ENCODE measurements around the gene ETV2.
"Not testable (repeated sequence)": the region's sequence is repeated elsewhere in the genome, so short reads cannot be mapped to it uniquely, and the experiment has no call there.

The ETV2 gene

DNA sequence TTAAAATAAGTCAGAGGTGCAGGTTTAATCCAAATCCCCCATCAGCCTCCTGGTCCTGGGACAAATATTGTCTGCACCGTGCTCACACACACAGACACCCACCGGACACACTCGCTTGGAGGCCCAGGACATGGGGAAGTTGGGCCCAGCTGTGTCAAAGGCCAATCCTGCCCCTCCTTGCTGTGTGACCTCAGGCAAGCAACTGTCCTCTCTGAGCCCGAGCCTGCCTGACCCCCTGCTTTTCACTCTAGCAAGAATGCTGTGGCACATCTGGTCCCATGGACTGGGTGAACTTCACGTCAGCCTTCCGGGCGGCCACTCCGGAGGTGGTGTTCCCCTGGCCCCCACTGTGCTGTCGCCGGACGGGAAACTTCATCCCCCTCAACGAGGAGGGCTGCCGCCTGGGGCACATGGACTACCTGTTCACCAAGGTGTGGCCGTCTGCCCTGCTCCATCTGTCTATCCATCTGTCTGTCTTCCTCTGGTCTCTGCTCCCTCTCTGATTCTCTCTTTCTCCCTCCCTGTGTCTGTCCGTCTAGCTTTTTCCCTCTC is 34.1 kb downstream of the ETV2 start:
- H2BK15ac ChIP-seq (ENCODE audit: low read depth, poor library complexity, severe bottlenecking): no peak overlapping the region
- no peak overlapping the region for H3K4ac ChIP-seq (ENCODE audit: low read depth in 1 of 2, low read length in 2 of 2)
- H3K4me3 ChIP-seq (ENCODE audit: insufficient read depth in 1 of 2, low read depth in 1 of 2, low read length in 2 of 2): no peak overlapping the region
- no peak overlapping the region for H2AK5ac ChIP-seq (ENCODE audit: low read length, severe bottlenecking)
- H4K8ac ChIP-seq (ENCODE audit: low read length): no peak overlapping the region
- no peaks in the 10 kb centered on the region for H3K9me3 ChIP-seq (ENCODE audit: control insufficient read depth, low read length)
- H3K4me2 ChIP-seq (ENCODE audit: low read length, poor library complexity, severe bottlenecking): no peak overlapping the region
- 83% methylated on average over 15 of the region's 15 CpGs for WGBS
- H2BK12ac ChIP-seq (ENCODE audit: low read length in 2 of 2): no peak overlapping the region
- no peaks in the 10 kb centered on the region for H3K79me1 ChIP-seq (replicated peaks; ENCODE audit: low read length, poor library complexity, severe bottlenecking)
- H3K27me3 ChIP-seq (ENCODE audit: control insufficient read depth in 1 of 2, insufficient read depth in 1 of 2, low read length in 2 of 2): peaks cover 8 to 28% of the 10 kb centered on the region in 2 experiments
- no peak overlapping the region for H2BK120ac ChIP-seq (ENCODE audit: low read depth, low read length)
- H2AFZ ChIP-seq (ENCODE audit: low read depth, low read length): no peak overlapping the region
- H3K4me1 ChIP-seq (ENCODE audit: control insufficient read depth, insufficient read depth, low read depth, low read length): peaks cover 7% of the 10 kb centered on the region
- H4K91ac ChIP-seq (ENCODE audit: low read length): no peak overlapping the region
- no peak overlapping the region for H3K9ac ChIP-seq (ENCODE audit: low read length)
- H3K27ac ChIP-seq (ENCODE audit: low read length, poor library complexity, severe bottlenecking): no peak overlapping the region
- H3K36me3 ChIP-seq (ENCODE audit: control insufficient read depth in 1 of 2, insufficient read depth in 2 of 2, low read depth in 1 of 2, low read length in 2 of 2): no peaks in the 10 kb centered on the region
- no peak overlapping the region for H3K14ac ChIP-seq (ENCODE audit: low read length in 2 of 2)
- no peak overlapping the region for H2BK5ac ChIP-seq (ENCODE audit: low read depth, low read length, poor library complexity, severe bottlenecking)
- no peak for DNase-seq
- H3K23ac ChIP-seq (ENCODE audit: low read length in 2 of 2): no peak overlapping the region
- H3K18ac ChIP-seq (ENCODE audit: low read depth in 1 of 2, low read length in 2 of 2): no peak overlapping the region

DNA sequence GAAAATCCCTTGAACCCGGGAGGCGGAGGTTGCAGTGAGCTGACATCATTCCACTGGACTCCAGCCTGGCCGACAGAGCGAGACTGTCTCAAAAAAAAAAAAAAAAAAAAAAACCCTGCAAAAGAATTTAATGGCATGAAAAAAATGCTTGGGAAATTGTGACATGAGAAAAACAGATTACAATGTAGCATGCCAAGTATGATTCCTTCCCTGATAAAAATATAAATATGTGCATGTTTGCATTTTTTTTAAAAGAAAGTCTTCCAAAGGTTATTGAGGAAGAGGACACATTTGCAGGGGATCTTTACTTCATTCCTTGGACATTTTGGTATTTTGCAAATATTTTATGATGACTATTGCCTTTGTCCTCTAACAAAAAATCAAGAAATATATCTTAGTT is 48.3 kb downstream of the ETV2 start:
- H3K9ac ChIP-seq (ENCODE audit: low read length): no peak overlapping the region
- H3K4me3 ChIP-seq (ENCODE audit: insufficient read depth in 1 of 2, low read depth in 1 of 2, low read length in 2 of 2): no peak overlapping the region
- no peak overlapping the region for H2AFZ ChIP-seq (ENCODE audit: low read depth, low read length)
- H4K91ac ChIP-seq (ENCODE audit: low read length): no peak overlapping the region
- no peak overlapping the region for H2BK12ac ChIP-seq (ENCODE audit: low read length in 2 of 2)
- H3K14ac ChIP-seq (ENCODE audit: low read length in 2 of 2): no peak overlapping the region
- H3K4ac ChIP-seq (ENCODE audit: low read depth in 1 of 2, low read length in 2 of 2): no peak overlapping the region
- H2BK5ac ChIP-seq (ENCODE audit: low read depth, low read length, poor library complexity, severe bottlenecking): no peak overlapping the region
- WGBS: 86% methylated on average over 2 of the region's 4 CpGs
- DNase-seq: no peak
- H3K27ac ChIP-seq (ENCODE audit: low read length, poor library complexity, severe bottlenecking): no peak overlapping the region
- H3K27me3 ChIP-seq (ENCODE audit: control insufficient read depth in 1 of 2, insufficient read depth in 1 of 2, low read length in 2 of 2): no peaks in the 10 kb centered on the region
- no peaks in the 10 kb centered on the region for H3K4me1 ChIP-seq (ENCODE audit: control insufficient read depth, insufficient read depth, low read depth, low read length)
- H3K9me3 ChIP-seq (ENCODE audit: control insufficient read depth, low read length): no peaks in the 10 kb centered on the region
- H3K4me2 ChIP-seq (ENCODE audit: low read length, poor library complexity, severe bottlenecking): no peak overlapping the region
- no peak overlapping the region for H2AK5ac ChIP-seq (ENCODE audit: low read length, severe bottlenecking)
- H3K18ac ChIP-seq (ENCODE audit: low read depth in 1 of 2, low read length in 2 of 2): no peak overlapping the region
- H3K36me3 ChIP-seq (ENCODE audit: control insufficient read depth in 1 of 2, insufficient read depth in 2 of 2, low read depth in 1 of 2, low read length in 2 of 2): no peaks in the 10 kb centered on the region
- no peak overlapping the region for H2BK15ac ChIP-seq (ENCODE audit: low read depth, poor library complexity, severe bottlenecking)
- no peak overlapping the region for H2BK120ac ChIP-seq (ENCODE audit: low read depth, low read length)
- H3K79me1 ChIP-seq (replicated peaks; ENCODE audit: low read length, poor library complexity, severe bottlenecking): no peaks in the 10 kb centered on the region
- no peak overlapping the region for H4K8ac ChIP-seq (ENCODE audit: low read length)
- H3K23ac ChIP-seq (ENCODE audit: low read length in 2 of 2): no peak overlapping the region

DNA sequence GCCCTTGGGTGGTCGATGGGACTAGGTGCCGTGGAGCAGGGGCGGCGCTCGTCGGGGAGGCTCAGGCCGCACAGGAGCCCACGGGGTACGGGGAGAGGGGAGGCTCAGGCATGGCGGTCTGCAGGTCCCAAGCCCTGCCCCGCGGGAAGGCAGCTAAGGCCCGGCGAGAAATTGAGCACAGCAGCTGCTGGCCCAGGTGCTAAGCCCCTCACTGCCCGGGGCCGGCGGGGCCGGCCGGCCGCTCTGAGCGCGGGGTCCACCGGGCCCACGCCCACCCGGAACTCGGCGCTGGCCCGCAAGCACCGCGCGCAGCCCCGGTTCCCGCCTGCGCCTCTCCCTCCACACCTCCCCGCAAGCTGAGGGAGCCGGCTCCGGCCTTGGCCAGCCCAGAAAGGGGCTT is 49.6 kb downstream of the ETV2 start:
- not testable (repeated sequence) for H3K18ac ChIP-seq (ENCODE audit: low read depth in 1 of 2, low read length in 2 of 2); H3K4ac ChIP-seq (ENCODE audit: low read depth in 1 of 2, low read length in 2 of 2); H3K9me3 ChIP-seq (ENCODE audit: control insufficient read depth, low read length); H3K9ac ChIP-seq (ENCODE audit: low read length); H4K91ac ChIP-seq (ENCODE audit: low read length); H2BK120ac ChIP-seq (ENCODE audit: low read depth, low read length); H3K4me1 ChIP-seq (ENCODE audit: control insufficient read depth, insufficient read depth, low read depth, low read length); H3K4me3 ChIP-seq (ENCODE audit: insufficient read depth in 1 of 2, low read depth in 1 of 2, low read length in 2 of 2); H2BK12ac ChIP-seq (ENCODE audit: low read length in 2 of 2); H2BK5ac ChIP-seq (ENCODE audit: low read depth, low read length, poor library complexity, severe bottlenecking); H3K27me3 ChIP-seq (ENCODE audit: control insufficient read depth in 1 of 2, insufficient read depth in 1 of 2, low read length in 2 of 2); H3K36me3 ChIP-seq (ENCODE audit: control insufficient read depth in 1 of 2, insufficient read depth in 2 of 2, low read depth in 1 of 2, low read length in 2 of 2); DNase-seq; H2BK15ac ChIP-seq (ENCODE audit: low read depth, poor library complexity, severe bottlenecking); H3K4me2 ChIP-seq (ENCODE audit: low read length, poor library complexity, severe bottlenecking); H2AK5ac ChIP-seq (ENCODE audit: low read length, severe bottlenecking); H3K27ac ChIP-seq (ENCODE audit: low read length, poor library complexity, severe bottlenecking); H4K8ac ChIP-seq (ENCODE audit: low read length); H3K79me1 ChIP-seq (replicated peaks; ENCODE audit: low read length, poor library complexity, severe bottlenecking); H3K23ac ChIP-seq (ENCODE audit: low read length in 2 of 2); H3K14ac ChIP-seq (ENCODE audit: low read length in 2 of 2); H2AFZ ChIP-seq (ENCODE audit: low read depth, low read length)
- 91% methylated on average over 29 of the region's 37 CpGs for WGBS

DNA sequence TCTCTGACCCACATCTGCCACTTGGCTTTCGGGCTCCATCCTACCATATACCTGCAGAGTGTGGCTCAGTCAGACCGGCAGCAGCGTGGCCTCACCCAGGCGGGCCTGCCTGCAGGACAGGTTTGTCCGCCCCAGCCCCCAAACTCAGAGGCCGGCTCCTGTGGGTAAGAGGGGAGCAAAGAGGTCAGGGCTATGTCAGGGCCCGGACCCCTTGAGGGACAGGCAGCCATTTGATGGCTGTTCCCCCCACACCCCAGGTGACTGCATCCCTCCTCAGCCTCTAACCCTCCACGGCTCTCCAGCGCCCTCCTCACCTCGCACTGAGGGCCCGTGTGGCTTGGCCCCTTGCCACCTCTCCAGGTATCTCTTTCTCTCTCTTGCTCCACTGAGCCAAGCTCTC is 50.5 kb downstream of the ETV2 start:
- H2BK15ac ChIP-seq (ENCODE audit: low read depth, poor library complexity, severe bottlenecking): no peak overlapping the region
- H3K9me3 ChIP-seq (ENCODE audit: control insufficient read depth, low read length): no peaks in the 10 kb centered on the region
- H3K4ac ChIP-seq (ENCODE audit: low read depth in 1 of 2, low read length in 2 of 2): no peak overlapping the region
- no peak overlapping the region for H2BK5ac ChIP-seq (ENCODE audit: low read depth, low read length, poor library complexity, severe bottlenecking)
- no peak overlapping the region for H2AFZ ChIP-seq (ENCODE audit: low read depth, low read length)
- H3K18ac ChIP-seq (ENCODE audit: low read depth in 1 of 2, low read length in 2 of 2): no peak overlapping the region
- H2BK12ac ChIP-seq (ENCODE audit: low read length in 2 of 2): no peak overlapping the region
- no peak overlapping the region for H3K14ac ChIP-seq (ENCODE audit: low read length in 2 of 2)
- no peaks in the 10 kb centered on the region for H3K36me3 ChIP-seq (ENCODE audit: control insufficient read depth in 1 of 2, insufficient read depth in 2 of 2, low read depth in 1 of 2, low read length in 2 of 2)
- no peak overlapping the region for H3K4me3 ChIP-seq (ENCODE audit: insufficient read depth in 1 of 2, low read depth in 1 of 2, low read length in 2 of 2)
- no peak overlapping the region for H2AK5ac ChIP-seq (ENCODE audit: low read length, severe bottlenecking)
- H3K79me1 ChIP-seq (replicated peaks; ENCODE audit: low read length, poor library complexity, severe bottlenecking): no peaks in the 10 kb centered on the region
- WGBS: 93% methylated on average over 9 of the region's 11 CpGs
- DNase-seq: no peak
- H3K4me1 ChIP-seq (ENCODE audit: control insufficient read depth, insufficient read depth, low read depth, low read length): no peaks in the 10 kb centered on the region
- no peak overlapping the region for H3K27ac ChIP-seq (ENCODE audit: low read length, poor library complexity, severe bottlenecking)
- no peak overlapping the region for H4K8ac ChIP-seq (ENCODE audit: low read length)
- H3K4me2 ChIP-seq (ENCODE audit: low read length, poor library complexity, severe bottlenecking): no peak overlapping the region
- H4K91ac ChIP-seq (ENCODE audit: low read length): no peak overlapping the region
- H3K23ac ChIP-seq (ENCODE audit: low read length in 2 of 2): no peak overlapping the region
- peaks cover 3 to 7% of the 10 kb centered on the region in 2 experiments for H3K27me3 ChIP-seq (ENCODE audit: control insufficient read depth in 1 of 2, insufficient read depth in 1 of 2, low read length in 2 of 2)
- no peak overlapping the region for H3K9ac ChIP-seq (ENCODE audit: low read length)
- no peak overlapping the region for H2BK120ac ChIP-seq (ENCODE audit: low read depth, low read length)
